HepG2 (cell line): ENCODE data around the gene DDX17. TPM values are rescaled to one million over a fixed set of nuclear protein-coding genes. Genes with fewer than 3 reads are reported as not detected.

ENCODE experiments used
- ATF3 ChIP-seq: sonication (generic); formaldehyde crosslinking; IDR thresholded peaks from 2 replicates; pipeline ENCODE4 v1.4.0; 2020; ENCODE audit warnings: missing genetic modification reagents
- BCLAF1 ChIP-seq: fragments of 450-650 bp; IDR thresholded peaks from 2 replicates; pipeline ENCODE4 v1.6.1; 2017; ENCODE audit warnings: mild to moderate bottlenecking
- BRD4 ChIP-seq: sonication (generic); formaldehyde crosslinking; IDR thresholded peaks from 2 replicates; pipeline ENCODE4 v1.4.0; 2020; ENCODE audit warnings: missing genetic modification reagents
- NFE2L1 ChIP-seq: sonication (generic); formaldehyde crosslinking; IDR thresholded peaks from 2 replicates; pipeline ENCODE4 v1.4.0; 2020; ENCODE audit warnings: missing genetic modification reagents, mild to moderate bottlenecking, borderline replicate concordance
- POLR2AphosphoS2 ChIP-seq: IDR thresholded peaks from 2 replicates; pipeline ENCODE4 v1.6.1; 2011; ENCODE audit warnings: low read depth, low read length, improper control_type of control experiment
- SIN3A ChIP-seq: IDR thresholded peaks from 2 replicates; pipeline ENCODE4 v1.6.1; 2011; ENCODE audit warnings: low read depth, mild to moderate bottlenecking, control low read depth, low read length, borderline replicate concordance
- ZNF281 ChIP-seq: sonication (generic); formaldehyde crosslinking; IDR thresholded peaks from 2 replicates; pipeline ENCODE4 v1.4.0; 2020; ENCODE audit warnings: missing genetic modification reagents, borderline replicate concordance
- ZNF841 ChIP-seq: sonication (generic); formaldehyde crosslinking; IDR thresholded peaks from 2 replicates; pipeline ENCODE4 v1.8.1; 2023; ENCODE audit warnings: missing genetic modification reagents, borderline replicate concordance
- polyA plus RNA-seq, 8 experiments: library from polyadenylated mRNA; depleted of rRNA in 3 of 8; stranded (reverse) in 7 of 8; unstranded in 1 of 8; fragments of >200 nt; fragmentation: Illumina TruSeq in 4 of 8; extraction: Trizol in 4 of 8; gene quantifications; 2 replicates each; pipeline versions ENCODE4 v1.2.1 to v1.2.3, GENCODE V29; 2011 to 2016; ENCODE audit warnings: low read depth in 4 of 8, missing spikeins in 1 of 8, mixed read lengths in 1 of 8; ENCODE audit not compliant: insufficient read depth in 1 of 8
- total RNA-seq, 5 experiments: library from RNA; depleted of rRNA; stranded (reverse); fragments of >200 nt; fragmentation: Illumina TruSeq; extraction: Trizol; gene quantifications; 2 replicates each; pipeline ENCODE4 v1.2.3, GENCODE V29; 2016; ENCODE audit warnings: low read depth in 1 of 5

DDX17 gene
- total and polyA plus RNA-seq, 2 of the 13 experiments (the other 11 are each of a cell fraction or from before 2014, with no cell fraction given), result 238 to 344 TPM

- no peak for TF ChIP-seq ZNF281 (CRISPR knock-in tag)
- TF ChIP-seq ZNF841, result no peak
- no peak for TF ChIP-seq BRD4 (CRISPR knock-in tag)
- TF ChIP-seq BCLAF1, result no peak
- 0 out of 2 replicates have a peak, but pooled peaks have one; percentile 35 for TF ChIP-seq POLR2AphosphoS2
- no peak for TF ChIP-seq SIN3A
- no peak for TF ChIP-seq ATF3 (CRISPR knock-in tag)
- no peak for TF ChIP-seq NFE2L1 (CRISPR knock-in tag)
These were observed 26.8 kb downstream of the DDX17 start (continued) for GRCh38 chr22:38479096-38479837.
